GM12892 (cell line): ENCODE data around the gene SMOC2.

ENCODE experiments used
- POLR2A ChIP-seq: IDR thresholded peaks from 2 replicates; pipeline ENCODE4 v1.6.1; 2011; ENCODE audit warnings: low read depth, low read length, control low read depth
- POLR2AphosphoS5 ChIP-seq: IDR thresholded peaks from 2 replicates; pipeline ENCODE4 v1.6.1; 2011; ENCODE audit warnings: low read depth, low read length, control low read depth

- no peak for TF ChIP-seq POLR2A
- TF ChIP-seq POLR2AphosphoS5: no peak
Measured at GRCh38 chr6:168577496-168577895, 136.5 kb downstream of the SMOC2 start.
